SK-N-SH (cell line): ENCODE measurements around the gene CBLB. TPM values are rescaled to one million over a fixed set of nuclear protein-coding genes. Genes with fewer than 3 reads are reported as not detected.

Experiments
- CTCF ChIA-PET: fragments of 300-600, 350-600 bp; formaldehyde crosslinking; extraction: SDS; loops from one replicate; lab custom pipeline; 2021; lab: Yijun Ruan, JAX
- POLR2A ChIA-PET: fragments of 350-600 bp; sonication (Branson Sonifier 250); formaldehyde crosslinking; extraction: SDS; loops from one replicate; lab custom pipeline; 2020; ENCODE audit warnings: antibody characterized with exemption, inconsistent platforms; lab: Yijun Ruan, JAX
- DNase-seq: peaks from one replicate; pipeline ENCODE4 v3.0.0; 2012
- H2AFZ ChIP-seq: fragments of 200-600 bp; sonication (generic); 2 replicates; pipeline ENCODE4 v1.8.1; 2016; ENCODE audit warnings: antibody characterized with exemption, mild to moderate bottlenecking, low read depth
- H3F3A ChIP-seq: fragments of 200-600 bp; sonication (generic); replicated peaks from 2 replicates; pipeline ENCODE3; 2016; ENCODE audit warnings: antibody characterized with exemption, mild to moderate bottlenecking; ENCODE audit not compliant: insufficient read depth
- H3K27ac ChIP-seq, 2 experiments: fragments of 200-500 bp in 1 of 2; fragments of 200-600 bp in 1 of 2; sonication (Bioruptor generic) in 1 of 2; sonication (generic), shearing (Covaris generic) in 1 of 2; 2 replicates each; pipeline versions ENCODE4 v1.5.1 to v1.6.1; 2014 to 2016; ENCODE audit warnings: low read depth in 2 of 2, inconsistent platforms in 1 of 2, low read length in 1 of 2, mild to moderate bottlenecking in 1 of 2, mixed read lengths in 1 of 2
- H3K27me3 ChIP-seq: fragments of 200-600 bp; sonication (generic), shearing (Covaris generic); 2 replicates; pipeline ENCODE4 v1.6.1; 2016; ENCODE audit warnings: mixed run types; ENCODE audit not compliant: insufficient read depth
- H3K36me3 ChIP-seq, 2 experiments: fragments of 200-500 bp in 1 of 2; fragments of 200-600 bp in 1 of 2; sonication (Bioruptor generic) in 1 of 2; sonication (generic) in 1 of 2; replicated peaks in 1 of 2; 2 replicates each; pipeline versions ENCODE3 to v1.5.1; 2014 to 2016; ENCODE audit warnings: low read length in 1 of 2, mild to moderate bottlenecking in 1 of 2; ENCODE audit not compliant: insufficient read depth in 2 of 2, control insufficient read depth in 1 of 2
- H3K4me1 ChIP-seq, 2 experiments: fragments of 200-500 bp in 1 of 2; fragments of 200-600 bp in 1 of 2; sonication (Bioruptor generic) in 1 of 2; sonication (generic), shearing (Covaris generic) in 1 of 2; 2 replicates each; pipeline versions ENCODE4 v1.5.1 to v1.6.1; 2014 to 2016; ENCODE audit warnings: low read depth in 1 of 2, low read length in 1 of 2, mixed run types in 1 of 2; ENCODE audit not compliant: insufficient read depth in 2 of 2, control insufficient read depth in 1 of 2
- H3K4me2 ChIP-seq: fragments of 200-600 bp; sonication (generic), shearing (Covaris generic); 2 replicates; pipeline ENCODE4 v1.6.1; 2017; ENCODE audit warnings: mixed run types
- H3K4me3 ChIP-seq, 2 experiments: fragments of 200-500 bp in 1 of 2; fragments of 200-600 bp in 1 of 2; sonication (Bioruptor generic) in 1 of 2; sonication (generic), shearing (Covaris generic) in 1 of 2; 2 replicates each; pipeline versions ENCODE4 v1.5.1 to v1.8.1; 2014 to 2016; ENCODE audit warnings: low read depth in 2 of 2, inconsistent platforms in 1 of 2, low read length in 1 of 2, mild to moderate bottlenecking in 1 of 2, mixed read lengths in 1 of 2, moderate library complexity in 1 of 2
- H3K79me2 ChIP-seq: fragments of 200-600 bp; sonication (generic); 2 replicates; pipeline ENCODE4 v1.8.1; 2017; ENCODE audit warnings: mild to moderate bottlenecking; ENCODE audit not compliant: insufficient read depth
- H3K9ac ChIP-seq: fragments of 200-600 bp; sonication (generic); 2 replicates; pipeline ENCODE4 v1.6.1; 2017; ENCODE audit warnings: mixed run types
- H3K9me2 ChIP-seq: fragments of 200-600 bp; sonication (generic); 2 replicates; pipeline ENCODE4 v1.6.1; 2017; ENCODE audit warnings: mixed run types
- H3K9me3 ChIP-seq: fragments of 200-600 bp; sonication (generic); 2 replicates; pipeline ENCODE4 v1.6.1; 2017; ENCODE audit warnings: mixed run types, mild to moderate bottlenecking, moderate library complexity
- H4K20me1 ChIP-seq: fragments of 200-600 bp; sonication (generic); 2 replicates; pipeline ENCODE4 v1.6.1; 2017; ENCODE audit warnings: mild to moderate bottlenecking, mixed run types; ENCODE audit not compliant: insufficient read depth
- ELF1 ChIP-seq: IDR thresholded peaks from 2 replicates; pipeline ENCODE4 v1.4.0; 2012
- EP300 ChIP-seq, 2 experiments: IDR thresholded peaks; 2 replicates each; pipeline versions ENCODE4 v1.4.0 to v1.6.1; 2012; ENCODE audit warnings: borderline replicate concordance in 1 of 2, low read depth in 1 of 2, low read length in 1 of 2
- FOXJ3 ChIP-seq: sonication (generic); formaldehyde crosslinking; IDR thresholded peaks from 2 replicates; pipeline ENCODE4 v1.5.1; 2020; ENCODE audit warnings: mild to moderate bottlenecking, missing genetic modification reagents
- GABPA ChIP-seq: IDR thresholded peaks from 2 replicates; pipeline ENCODE4 v1.4.0; 2012; ENCODE audit warnings: low read depth, mild to moderate bottlenecking
- GATA2 ChIP-seq: sonication (generic); formaldehyde crosslinking; IDR thresholded peaks from 2 replicates; pipeline ENCODE4 v1.5.0; 2020; ENCODE audit warnings: mild to moderate bottlenecking, missing genetic modification reagents
- MXI1 ChIP-seq: IDR thresholded peaks from 2 replicates; pipeline ENCODE4 v1.6.1; 2012; ENCODE audit warnings: mild to moderate bottlenecking, low read depth, low read length, improper control_type of control experiment
- POLR2AphosphoS5 ChIP-seq: IDR thresholded peaks from 2 replicates; pipeline ENCODE4 v1.6.1; 2012; ENCODE audit warnings: low read depth, low read length
- RAD21 ChIP-seq: IDR thresholded peaks from 2 replicates; pipeline ENCODE4 v1.6.1; 2012; ENCODE audit warnings: mild to moderate bottlenecking, low read length
- SMC3 ChIP-seq: IDR thresholded peaks from 2 replicates; pipeline ENCODE4 v1.6.1; 2012; ENCODE audit warnings: low read depth, low read length, improper control_type of control experiment
- TEAD4 ChIP-seq: IDR thresholded peaks from 2 replicates; pipeline ENCODE4 v1.4.0; 2012; ENCODE audit warnings: mild to moderate bottlenecking, borderline replicate concordance; ENCODE audit not compliant: insufficient read depth
- WGBS: methylation state at CpG from one replicate; pipeline ENCODE4 v1.1.6; 2017; ENCODE audit warnings: low lambda C conversion rate; 5-methylcytosine and 5-hydroxymethylcytosine counted together
- polyA plus RNA-seq, 3 experiments: library from polyadenylated mRNA; depleted of rRNA; stranded (reverse); fragments of >200 nt; gene quantifications; 2 replicates each; pipeline ENCODE4 v1.2.3, GENCODE V29; 2012
- TF ChIP-seq, protein P1 (sequence below): fragments of 150-350 bp; IDR thresholded peaks from 2 replicates; pipeline ENCODE4 v1.6.1; 2017; ENCODE audit warnings: antibody characterized with exemption, low read length, low read depth, borderline replicate concordance
- TF ChIP-seq, protein P2 (sequence below): fragments of 200-600 bp; sonication (generic); IDR thresholded peaks from 2 replicates; pipeline ENCODE4 v1.6.1; 2017; ENCODE audit warnings: antibody characterized with exemption, mild to moderate bottlenecking, moderate library complexity
- TF ChIP-seq, protein P3 (sequence below): IDR thresholded peaks from 2 replicates; pipeline ENCODE4; 2012
- TF ChIP-seq, protein P4 (sequence below): IDR thresholded peaks from 2 replicates; pipeline ENCODE4 v1.4.0; 2012; ENCODE audit warnings: low read depth

The CBLB gene
- polyA plus RNA-seq, 1 of the 3 experiments (the other 2 are of a cell fraction): 4.4 TPM

DNA sequence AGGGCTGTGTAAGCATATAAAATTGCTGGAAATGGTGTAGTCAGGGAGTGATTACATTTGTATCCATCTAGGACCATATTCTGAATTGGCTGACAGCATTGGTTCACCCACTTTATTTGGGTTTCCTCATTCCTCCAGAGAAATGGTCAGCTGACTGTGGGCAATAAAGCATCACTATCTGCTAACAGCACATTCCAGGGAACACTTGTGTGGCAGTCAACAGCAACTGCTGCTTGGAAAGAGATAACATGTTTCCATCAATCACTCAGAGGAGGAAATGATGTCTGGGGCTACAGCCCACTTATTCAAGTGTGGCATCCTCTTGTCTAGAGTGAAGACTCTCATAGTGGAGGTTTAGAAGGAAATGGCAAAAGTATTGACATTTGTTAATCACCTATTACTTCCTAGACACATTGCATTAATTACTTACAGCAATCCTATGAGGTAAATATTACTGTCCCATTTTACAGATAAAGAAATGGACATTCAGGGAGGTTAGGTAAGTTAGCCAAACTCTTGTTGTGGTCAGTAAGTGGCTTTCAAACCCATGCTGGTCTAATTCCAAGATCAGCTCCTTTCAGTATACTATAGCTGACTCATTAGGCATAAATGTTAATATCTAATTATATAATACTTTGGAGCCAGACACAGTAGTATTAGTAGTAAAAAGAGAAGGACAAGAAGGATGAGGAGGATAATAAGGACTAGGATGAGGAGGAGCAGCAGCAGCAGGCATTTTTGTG lies 254.4 kb downstream of the CBLB start (continued):
- TF ChIP-seq FOXJ3 (no peak), MXI1 (no peak), SMC3 (no peak), EP300 (IDR thresholded peaks at IDR 0.05; ENCODE audit: borderline replicate concordance in 1 of 2, low read depth in 1 of 2, low read length in 1 of 2) (no peak)
- TF ChIP-seq, protein P1, sequence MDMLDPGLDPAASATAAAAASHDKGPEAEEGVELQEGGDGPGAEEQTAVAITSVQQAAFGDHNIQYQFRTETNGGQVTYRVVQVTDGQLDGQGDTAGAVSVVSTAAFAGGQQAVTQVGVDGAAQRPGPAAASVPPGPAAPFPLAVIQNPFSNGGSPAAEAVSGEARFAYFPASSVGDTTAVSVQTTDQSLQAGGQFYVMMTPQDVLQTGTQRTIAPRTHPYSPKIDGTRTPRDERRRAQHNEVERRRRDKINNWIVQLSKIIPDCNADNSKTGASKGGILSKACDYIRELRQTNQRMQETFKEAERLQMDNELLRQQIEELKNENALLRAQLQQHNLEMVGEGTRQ: no peak

DNA sequence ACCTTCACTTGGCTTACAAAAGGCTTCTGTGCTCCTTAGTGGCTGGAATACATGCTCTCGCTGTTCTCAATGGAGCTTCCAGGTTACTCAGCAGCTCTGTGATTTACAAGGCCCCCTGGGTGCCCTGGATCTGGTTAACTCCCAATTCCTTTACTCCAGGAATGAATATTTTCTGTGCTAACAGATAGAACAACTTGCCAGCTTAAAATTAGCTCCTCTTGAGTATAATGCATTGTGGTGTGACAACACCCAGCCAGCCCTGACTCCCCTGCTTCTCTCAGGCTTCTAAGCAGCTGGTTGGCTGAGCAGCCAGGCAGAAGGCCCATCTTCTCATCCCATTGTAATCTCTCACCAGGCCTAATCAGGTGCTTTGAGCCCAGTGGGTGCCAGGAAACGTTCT lies 255.7 kb downstream of the CBLB start:
- H3F3A ChIP-seq: no peaks in the 10 kb centered on the region
- H3K4me2 ChIP-seq: no peak overlapping the region
- H2AFZ ChIP-seq: no peak overlapping the region
- CTCF ChIA-PET: interaction anchor here (0.8 to 1.4 kb wide), 2 partner anchors 9 to 1452 kb away, joined by 3 to 4 read pairs; no protein-coding TSS in a partner anchor
- H3K36me3 ChIP-seq: no peaks in the 10 kb centered on the region
- H3K27me3 ChIP-seq: no peaks in the 10 kb centered on the region
- H3K9me3 ChIP-seq: no peaks in the 10 kb centered on the region
- H3K9ac ChIP-seq: no peak overlapping the region
- no peak overlapping the region for H3K4me3 ChIP-seq
- no peaks in the 10 kb centered on the region for H3K4me1 ChIP-seq
- H4K20me1 ChIP-seq: no peaks in the 10 kb centered on the region
- TF ChIP-seq GATA2 (no peak), RAD21 (no peak), TEAD4 (no peak), ELF1 (no peak), GABPA (no peak), POLR2AphosphoS5 (no peak)
- TF ChIP-seq, protein P1: no peak
- TF ChIP-seq, protein P2, sequence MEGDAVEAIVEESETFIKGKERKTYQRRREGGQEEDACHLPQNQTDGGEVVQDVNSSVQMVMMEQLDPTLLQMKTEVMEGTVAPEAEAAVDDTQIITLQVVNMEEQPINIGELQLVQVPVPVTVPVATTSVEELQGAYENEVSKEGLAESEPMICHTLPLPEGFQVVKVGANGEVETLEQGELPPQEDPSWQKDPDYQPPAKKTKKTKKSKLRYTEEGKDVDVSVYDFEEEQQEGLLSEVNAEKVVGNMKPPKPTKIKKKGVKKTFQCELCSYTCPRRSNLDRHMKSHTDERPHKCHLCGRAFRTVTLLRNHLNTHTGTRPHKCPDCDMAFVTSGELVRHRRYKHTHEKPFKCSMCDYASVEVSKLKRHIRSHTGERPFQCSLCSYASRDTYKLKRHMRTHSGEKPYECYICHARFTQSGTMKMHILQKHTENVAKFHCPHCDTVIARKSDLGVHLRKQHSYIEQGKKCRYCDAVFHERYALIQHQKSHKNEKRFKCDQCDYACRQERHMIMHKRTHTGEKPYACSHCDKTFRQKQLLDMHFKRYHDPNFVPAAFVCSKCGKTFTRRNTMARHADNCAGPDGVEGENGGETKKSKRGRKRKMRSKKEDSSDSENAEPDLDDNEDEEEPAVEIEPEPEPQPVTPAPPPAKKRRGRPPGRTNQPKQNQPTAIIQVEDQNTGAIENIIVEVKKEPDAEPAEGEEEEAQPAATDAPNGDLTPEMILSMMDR: no peak
- TF ChIP-seq, protein P3, sequence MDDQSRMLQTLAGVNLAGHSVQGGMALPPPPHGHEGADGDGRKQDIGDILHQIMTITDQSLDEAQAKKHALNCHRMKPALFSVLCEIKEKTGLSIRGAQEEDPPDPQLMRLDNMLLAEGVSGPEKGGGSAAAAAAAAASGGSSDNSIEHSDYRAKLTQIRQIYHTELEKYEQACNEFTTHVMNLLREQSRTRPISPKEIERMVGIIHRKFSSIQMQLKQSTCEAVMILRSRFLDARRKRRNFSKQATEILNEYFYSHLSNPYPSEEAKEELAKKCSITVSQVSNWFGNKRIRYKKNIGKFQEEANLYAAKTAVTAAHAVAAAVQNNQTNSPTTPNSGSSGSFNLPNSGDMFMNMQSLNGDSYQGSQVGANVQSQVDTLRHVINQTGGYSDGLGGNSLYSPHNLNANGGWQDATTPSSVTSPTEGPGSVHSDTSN: no peak
- TF ChIP-seq, protein P4, sequence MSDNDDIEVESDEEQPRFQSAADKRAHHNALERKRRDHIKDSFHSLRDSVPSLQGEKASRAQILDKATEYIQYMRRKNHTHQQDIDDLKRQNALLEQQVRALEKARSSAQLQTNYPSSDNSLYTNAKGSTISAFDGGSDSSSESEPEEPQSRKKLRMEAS: no peak
- DNase-seq: no peak
- H3K79me2 ChIP-seq: no peaks in the 10 kb centered on the region
- H3K9me2 ChIP-seq: no peaks in the 10 kb centered on the region
- 100% methylated on average over 1 of the region's 2 CpGs for WGBS
- POLR2A ChIA-PET: no interaction called here
- H3K27ac ChIP-seq: no peak overlapping the region
